ENCODE results near the gene KIAA1755.

KIAA1755 gene

DNA sequence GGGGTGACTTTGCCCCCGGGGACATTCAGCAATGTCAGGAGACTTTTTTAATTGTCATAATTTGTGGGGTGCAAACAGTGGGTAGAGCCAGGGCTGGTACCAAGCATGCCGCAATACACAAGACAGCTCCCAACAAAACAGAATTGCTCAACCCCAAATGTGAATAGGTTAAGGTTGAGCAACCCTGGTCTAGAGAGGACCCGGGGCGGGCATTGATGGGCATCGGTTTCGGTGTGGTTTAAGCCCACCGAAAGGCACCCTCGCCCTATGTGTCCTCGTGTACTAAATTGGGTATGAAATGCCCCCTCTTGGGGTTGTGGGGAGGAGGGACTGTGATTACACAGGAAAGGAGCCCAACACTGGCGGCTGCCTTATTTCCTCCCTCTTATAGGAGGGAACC is 36.0 kb downstream of the KIAA1755 start:
- H3K4me3 ChIP-seq (replicated peaks; ENCODE audit: low read depth, low read length): no peak overlapping the region
- DNase-seq (ENCODE audit: extremely low read depth, low read depth): no peak
- TF ChIP-seq, protein P1, sequence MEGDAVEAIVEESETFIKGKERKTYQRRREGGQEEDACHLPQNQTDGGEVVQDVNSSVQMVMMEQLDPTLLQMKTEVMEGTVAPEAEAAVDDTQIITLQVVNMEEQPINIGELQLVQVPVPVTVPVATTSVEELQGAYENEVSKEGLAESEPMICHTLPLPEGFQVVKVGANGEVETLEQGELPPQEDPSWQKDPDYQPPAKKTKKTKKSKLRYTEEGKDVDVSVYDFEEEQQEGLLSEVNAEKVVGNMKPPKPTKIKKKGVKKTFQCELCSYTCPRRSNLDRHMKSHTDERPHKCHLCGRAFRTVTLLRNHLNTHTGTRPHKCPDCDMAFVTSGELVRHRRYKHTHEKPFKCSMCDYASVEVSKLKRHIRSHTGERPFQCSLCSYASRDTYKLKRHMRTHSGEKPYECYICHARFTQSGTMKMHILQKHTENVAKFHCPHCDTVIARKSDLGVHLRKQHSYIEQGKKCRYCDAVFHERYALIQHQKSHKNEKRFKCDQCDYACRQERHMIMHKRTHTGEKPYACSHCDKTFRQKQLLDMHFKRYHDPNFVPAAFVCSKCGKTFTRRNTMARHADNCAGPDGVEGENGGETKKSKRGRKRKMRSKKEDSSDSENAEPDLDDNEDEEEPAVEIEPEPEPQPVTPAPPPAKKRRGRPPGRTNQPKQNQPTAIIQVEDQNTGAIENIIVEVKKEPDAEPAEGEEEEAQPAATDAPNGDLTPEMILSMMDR (IDR thresholded peaks at IDR 0.05; ENCODE audit: low read depth, low read length, missing control alignments): no peak

GRCh38 chr20:38223743-38224100 is 36.8 kb downstream of the KIAA1755 start:
- no peak overlapping the region for H3K4me3 ChIP-seq (replicated peaks; ENCODE audit: low read depth, low read length)
- DNase-seq (ENCODE audit: extremely low read depth, low read depth): no peak
- TF ChIP-seq, protein P1 (IDR thresholded peaks at IDR 0.05; ENCODE audit: low read depth, low read length, missing control alignments): no peak

DNA sequence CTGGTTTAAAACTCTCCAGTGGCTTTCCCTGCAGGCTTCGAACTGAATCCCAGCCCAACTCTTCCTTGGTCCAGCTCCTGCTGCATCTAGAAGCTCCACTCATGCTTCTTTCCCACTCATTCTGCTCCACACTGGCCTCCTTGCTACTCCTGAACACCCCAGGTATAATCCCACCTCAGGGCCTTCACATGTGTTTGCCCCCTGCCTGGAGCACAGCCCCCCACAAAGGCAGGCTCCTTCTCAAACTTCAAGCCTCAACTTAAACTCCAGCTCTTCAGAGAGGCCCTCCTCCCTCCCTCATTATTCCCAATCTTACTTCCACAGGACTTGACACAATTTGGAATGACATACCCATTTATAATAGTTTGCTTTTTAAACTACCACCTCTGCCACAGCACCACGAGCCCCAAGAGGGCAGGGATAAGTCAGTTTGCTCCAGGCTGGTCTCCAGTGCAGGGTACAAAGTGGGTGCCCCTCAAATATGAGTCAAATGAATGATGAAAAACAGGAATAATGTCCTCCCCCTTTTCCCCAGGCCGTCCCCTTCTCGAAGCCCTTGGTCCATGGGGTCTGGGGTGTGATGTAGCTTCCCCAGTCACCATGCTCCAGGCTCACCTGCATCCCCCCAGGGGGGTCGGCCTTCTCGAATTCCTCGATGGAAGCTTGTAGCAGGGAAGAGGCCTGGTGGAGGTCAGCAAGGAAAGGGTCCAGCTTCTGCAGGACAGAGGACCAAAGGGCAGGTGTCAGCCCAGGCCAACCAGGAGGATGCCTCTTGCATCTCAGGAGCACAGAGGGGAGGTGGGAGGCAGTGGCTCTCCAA is 37.4 kb downstream of the KIAA1755 start:
- TF ChIP-seq, protein P1 (IDR thresholded peaks at IDR 0.05; ENCODE audit: low read depth, low read length, missing control alignments): no peak
- no peak overlapping the region for H3K4me3 ChIP-seq (replicated peaks; ENCODE audit: low read depth, low read length)

GRCh38 chr20:38222231-38222922 is 38.2 kb downstream of the KIAA1755 start:
- TF ChIP-seq, protein P1 (IDR thresholded peaks at IDR 0.05; ENCODE audit: low read depth, low read length, missing control alignments): peak; percentile 98
- H3K4me3 ChIP-seq (replicated peaks; ENCODE audit: low read depth, low read length): no peak overlapping the region
- DNase-seq (ENCODE audit: extremely low read depth, low read depth): no peak

More for the DNA sequence above, 37.4 kb downstream of the KIAA1755 start:
- no peak for DNase-seq (ENCODE audit: extremely low read depth, low read depth)

GRCh38 chr20:38221119-38221589 is 39.4 kb downstream of the KIAA1755 start:
- no peak for DNase-seq (ENCODE audit: extremely low read depth, low read depth)
- TF ChIP-seq, protein P1 (IDR thresholded peaks at IDR 0.05; ENCODE audit: low read depth, low read length, missing control alignments): peak; percentile 94
- no peak overlapping the region for H3K4me3 ChIP-seq (replicated peaks; ENCODE audit: low read depth, low read length)

GRCh38 chr20:38220587-38221118 is 39.9 kb downstream of the KIAA1755 start:
- TF ChIP-seq, protein P1 (IDR thresholded peaks at IDR 0.05; ENCODE audit: low read depth, low read length, missing control alignments): no peak
- DNase-seq (ENCODE audit: extremely low read depth, low read depth): no peak
- no peak overlapping the region for H3K4me3 ChIP-seq (replicated peaks; ENCODE audit: low read depth, low read length)
